Tibial artery (tissue), 4 donors: Measurements from ENCODE around the gene PARN.

Source experiments
- DNase-seq, 2 donors: peaks; one replicate each; pipeline ENCODE4 v3.0.0-alpha.2; 2019
- H3K27ac ChIP-seq, 2 donors: fragments of 200-600 bp; sonication (generic) in 1 of 2; 1 replicate in 1 of 2; 2 replicates in 1 of 2; pipeline ENCODE4 v1.5.1; 2018 to 2019; ENCODE audit warnings: mild to moderate bottlenecking in 1 of 2
- H3K27me3 ChIP-seq, 2 donors: fragments of 200-600 bp; sonication (generic) in 1 of 2; one replicate each; pipeline versions ENCODE4 v1.5.1 to v1.6.0; 2016 to 2019
- H3K36me3 ChIP-seq, 3 donors: fragments of 200-600 bp; sonication (generic) in 2 of 3; one replicate each; pipeline ENCODE4 v1.5.1; 2016 to 2019; ENCODE audit warnings: mild to moderate bottlenecking in 2 of 3
- H3K4me1 ChIP-seq, 4 donors: fragments of 200-600 bp; sonication (generic) in 2 of 4; 1 replicate in 3 of 4; 2 replicates in 1 of 4; pipeline ENCODE4 v1.5.1; 2016 to 2019
- H3K4me3 ChIP-seq, 2 donors: fragments of 200-600 bp; sonication (generic) in 1 of 2; 1 replicate in 1 of 2; 2 replicates in 1 of 2; pipeline ENCODE4 v1.5.1; 2018 to 2019; ENCODE audit warnings: mild to moderate bottlenecking in 2 of 2
- H3K9me3 ChIP-seq, 3 donors: fragments of 200-600 bp; sonication (generic) in 1 of 3; one replicate each; pipeline ENCODE4 v1.5.1; 2016 to 2019
- CTCF ChIP-seq, 2 experiments: fragments of 200-600 bp in 1 of 2; fragments of 450-650 bp in 1 of 2; IDR thresholded peaks; one replicate each; pipeline ENCODE4 v1.5.1; 2017 to 2019; ENCODE audit warnings: antibody characterized with exemption in 2 of 2, mild to moderate bottlenecking in 1 of 2, moderate library complexity in 1 of 2
- intact Hi-C: fragments of 100-400 bp; cut with DNase I; formaldehyde crosslinking; loops from one replicate; pipeline ENCODE4 v1.15.0; 2023; ENCODE audit warnings: low total_unique reads

The PARN gene

GRCh38 chr16:14470788-14471187, 159.3 kb downstream of the PARN start:
- Histone ChIP-seq H3K27ac (no peak overlapping the region), H3K36me3 (no peaks in the 10 kb centered on the region), H3K4me1 (no peaks in the 10 kb centered on the region), H3K9me3 (no peaks in the 10 kb centered on the region), H3K27me3 (no peaks in the 10 kb centered on the region), H3K4me3 (no peak overlapping the region)
- DNase-seq, result no peak
- TF ChIP-seq CTCF (IDR thresholded peaks at IDR 0.05), result no peak
- intact Hi-C loops, result no loop called here

DNA sequence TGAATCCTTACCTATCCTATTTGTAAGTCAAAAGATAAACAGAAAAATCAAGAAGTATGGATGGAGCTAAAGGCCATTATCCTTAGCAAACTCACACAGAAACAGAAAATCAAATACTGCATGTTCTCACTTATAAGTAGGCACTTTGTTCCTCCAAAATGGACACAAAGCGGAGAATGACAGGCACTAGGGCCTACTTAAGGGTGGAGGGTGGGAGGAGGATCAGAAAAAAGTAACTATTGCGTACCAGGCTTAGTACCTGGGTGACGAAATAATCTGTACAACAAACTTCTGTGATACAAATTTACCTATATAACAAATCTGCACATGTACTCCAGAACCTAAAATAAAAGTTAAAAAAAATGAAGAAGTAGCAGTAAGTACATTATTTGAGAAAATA, 164.3 kb downstream of the PARN start:
- Histone ChIP-seq H3K27me3 (no peaks in the 10 kb centered on the region), H3K4me3 (no peak overlapping the region), H3K9me3 (peaks cover 0 to 11% (median 0%) of the 10 kb centered on the region in 3 donors), H3K36me3 (peaks cover 0 to 17% (median 9%) of the 10 kb centered on the region in 3 donors), H3K27ac (no peak overlapping the region), H3K4me1 (no peaks in the 10 kb centered on the region)
- DNase-seq, result no peak
- intact Hi-C loops, result no loop called here
- no peak for TF ChIP-seq CTCF (IDR thresholded peaks at IDR 0.05)

- Histone ChIP-seq H3K27me3 (no peaks in the 10 kb centered on the region), H3K27ac (no peak overlapping the region), H3K4me3 (no peak overlapping the region), H3K4me1 (no peaks in the 10 kb centered on the region), H3K9me3 (peaks cover 0 to 11% (median 0%) of the 10 kb centered on the region in 3 donors), H3K36me3 (peaks cover 0 to 17% (median 9%) of the 10 kb centered on the region in 3 donors)
- no peak for DNase-seq
- intact Hi-C loops, result no loop called here
- TF ChIP-seq CTCF (IDR thresholded peaks at IDR 0.05), result no peak
Observed at GRCh38 chr16:14464796-14465195, 165.3 kb downstream of the PARN start.

GRCh38 chr16:14464192-14464591, 165.9 kb downstream of the PARN start:
- Histone ChIP-seq H3K4me1 (no peaks in the 10 kb centered on the region), H3K4me3 (no peak overlapping the region), H3K27me3 (no peaks in the 10 kb centered on the region), H3K9me3 (peaks cover 0 to 11% (median 0%) of the 10 kb centered on the region in 3 donors), H3K36me3 (peaks cover 0 to 17% (median 9%) of the 10 kb centered on the region in 3 donors), H3K27ac (no peak overlapping the region)
- no peak for DNase-seq
- no peak for TF ChIP-seq CTCF (IDR thresholded peaks at IDR 0.05)
- intact Hi-C loops, result no loop called here

DNA sequence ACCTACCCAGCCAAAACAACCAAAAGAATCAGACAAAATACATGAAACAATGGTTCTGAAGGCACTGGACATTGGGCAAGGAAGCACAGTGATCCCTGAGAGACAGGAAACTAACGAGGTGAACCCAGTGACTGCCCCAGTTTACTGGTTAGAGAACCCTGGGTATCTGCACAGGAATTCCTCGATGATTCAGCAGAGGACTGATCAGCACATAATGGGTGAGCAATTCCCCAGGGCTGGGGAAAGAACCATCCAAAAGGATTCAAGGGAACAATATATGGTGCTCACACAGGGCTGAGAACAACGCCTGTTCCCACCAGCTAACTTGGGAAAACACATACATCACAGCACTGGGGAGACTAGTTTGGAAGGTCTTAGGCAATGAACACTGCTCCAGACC, 167.2 kb downstream of the PARN start:
- no peak for DNase-seq
- intact Hi-C loops, result no loop called here
- Histone ChIP-seq H3K27me3 (no peaks in the 10 kb centered on the region), H3K4me1 (no peaks in the 10 kb centered on the region), H3K27ac (no peak overlapping the region), H3K36me3 (peaks cover 0 to 17% (median 9%) of the 10 kb centered on the region in 3 donors), H3K4me3 (no peak overlapping the region), H3K9me3 (peaks cover 0 to 11% (median 0%) of the 10 kb centered on the region in 3 donors)
- TF ChIP-seq CTCF (IDR thresholded peaks at IDR 0.05), result no peak

- intact Hi-C loops, result no loop called here
- TF ChIP-seq CTCF (IDR thresholded peaks at IDR 0.05), result no peak
- peaks cover 0 to 11% (median 0%) of the 10 kb centered on the region in 3 donors for H3K9me3 ChIP-seq
- no peaks in the 10 kb centered on the region for H3K27me3 ChIP-seq
- H3K4me1 ChIP-seq, result no peaks in the 10 kb centered on the region
- no peak for DNase-seq
- H3K27ac ChIP-seq, result no peak overlapping the region
- H3K4me3 ChIP-seq, result no peak overlapping the region
- peaks cover 0 to 17% (median 9%) of the 10 kb centered on the region in 3 donors for H3K36me3 ChIP-seq
Observed at GRCh38 chr16:14460726-14461125, 169.3 kb downstream of the PARN start.
